Cardiac septum (tissue), 1 donor: Measurements from ENCODE around the gene ABCC9. TPM values are rescaled to one million over a fixed set of nuclear protein-coding genes. Genes with fewer than 3 reads are reported as not detected.

Experiments used
- DNase-seq: peaks from one replicate; pipeline ENCODE4 v3.0.0-alpha.2; 2020; ENCODE audit warnings: low spot score
- intact Hi-C: fragments of 100-400 bp; cut with DNase I; formaldehyde crosslinking; loops from one replicate; pipeline ENCODE4 v1.14.0; 2022
- long read RNA-seq: library from polyadenylated mRNA; unstranded; transcript quantifications from one replicate; pipeline ENCODE4 v2.0.0, GENCODE V29; 2021
- total RNA-seq: library from RNA; stranded (reverse); fragmentation: NEBNext Ultra II Directional; extraction: Animal tissue kit (Norgen Biotek cat#: 25700); gene quantifications from one replicate; pipeline ENCODE4 v1.2.1, GENCODE V29; 2021
- donor health status: DM: no; HTN: no; CAD: no.

ABCC9 gene
- total RNA-seq = 66.2 TPM
- long read RNA-seq, partial matches to known transcripts = 9 of 30 reads
- long read RNA-seq, other reads (novel, unspliced or antisense) = 18 of 30 reads

DNA sequence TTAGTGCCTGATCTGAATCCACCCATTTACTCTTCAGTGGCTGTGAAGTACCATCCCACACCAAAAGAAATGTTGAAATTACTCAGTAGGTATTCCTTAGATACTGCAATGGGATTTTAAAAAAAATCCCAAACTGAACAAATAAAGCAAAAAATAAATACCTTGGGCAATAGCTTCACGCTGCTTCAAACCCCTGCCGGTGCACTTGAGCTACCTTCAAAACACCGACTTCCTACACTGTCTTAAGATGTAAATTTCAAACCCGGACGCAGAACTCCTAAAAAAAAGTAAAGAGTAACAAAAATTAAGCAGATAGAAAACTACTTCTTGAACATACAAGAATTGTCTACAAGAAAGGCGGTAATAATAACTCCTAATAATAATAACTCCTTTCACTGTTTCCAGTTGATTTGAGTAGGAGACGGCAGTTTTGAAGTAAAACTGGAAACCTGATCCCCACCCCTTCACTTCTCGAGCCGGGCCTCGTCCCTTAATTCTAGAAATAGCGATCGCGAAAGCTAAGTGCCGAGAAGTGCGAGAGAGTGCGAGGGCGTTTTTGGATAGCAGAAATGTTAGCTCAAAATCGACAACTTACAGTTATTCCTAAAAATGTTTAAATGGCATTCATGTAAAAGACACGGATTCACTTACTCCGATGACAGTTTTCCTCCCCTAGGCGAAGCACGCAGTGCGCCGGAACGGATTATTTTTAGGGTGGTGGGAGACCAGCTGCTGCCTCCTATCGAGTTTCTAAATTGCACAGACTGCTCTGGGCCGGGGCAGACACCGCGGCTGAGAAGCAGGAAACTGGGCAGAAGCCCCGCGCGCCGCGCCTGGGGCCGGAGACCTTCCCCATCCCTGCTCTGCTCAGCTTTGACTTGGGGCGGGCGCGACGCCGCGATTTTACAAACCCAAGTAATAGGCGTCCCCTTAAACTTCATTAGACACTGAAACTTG, at the start of gene ABCC9:
TSS of gene ABCC9 (minus strand) at position 878 of the 957 bp plus-strand sequence. CDS start 4,752 bp downstream, outside the sequence.
- peak; percentile 84 for DNase-seq
- intact Hi-C loops = loop anchor here (1.0 to 5.0 kb wide), 4 partner anchors 46 to 166 kb away; partner anchors contain the start of gene KCNJ8

GRCh38 chr12:21989819-21990412, 48.7 kb upstream of the ABCC9 start:
- DNase-seq = no peak
- intact Hi-C loops = loop anchor here (2.0 to 5.0 kb wide), 2 partner anchors 48 to 291 kb away; partner anchors contain the start of gene ABCC9

GRCh38 chr12:21988619-21989018, 47.4 kb upstream of the ABCC9 start:
- no peak for DNase-seq
- intact Hi-C loops = loop anchor here (5.0 kb wide), 1 partner anchor 46 kb away; the partner anchor contains the start of gene ABCC9

DNA sequence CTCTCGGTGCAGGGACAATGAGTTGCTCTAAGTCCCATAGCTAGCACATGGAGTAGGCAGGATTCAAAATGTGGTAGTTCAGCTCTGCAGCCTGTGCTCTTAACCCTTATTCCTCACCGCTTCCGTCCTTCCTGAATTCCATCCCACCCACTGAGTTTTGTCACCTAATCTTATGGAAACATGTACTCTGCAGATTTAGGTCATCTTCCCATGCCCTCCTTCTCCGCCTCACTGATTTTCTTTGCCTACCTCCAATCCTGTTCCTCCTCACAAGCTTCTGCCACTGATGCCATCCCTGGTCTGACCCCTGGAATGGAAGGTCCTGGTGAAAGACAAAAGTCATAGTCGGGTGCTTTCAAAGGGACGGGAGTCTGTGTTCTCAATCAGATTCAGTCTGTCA, 46.5 kb upstream of the ABCC9 start:
- DNase-seq = no peak
- intact Hi-C loops = loop anchor here (5.0 kb wide), 1 partner anchor 45 kb away; the partner anchor contains the start of gene ABCC9

DNA sequence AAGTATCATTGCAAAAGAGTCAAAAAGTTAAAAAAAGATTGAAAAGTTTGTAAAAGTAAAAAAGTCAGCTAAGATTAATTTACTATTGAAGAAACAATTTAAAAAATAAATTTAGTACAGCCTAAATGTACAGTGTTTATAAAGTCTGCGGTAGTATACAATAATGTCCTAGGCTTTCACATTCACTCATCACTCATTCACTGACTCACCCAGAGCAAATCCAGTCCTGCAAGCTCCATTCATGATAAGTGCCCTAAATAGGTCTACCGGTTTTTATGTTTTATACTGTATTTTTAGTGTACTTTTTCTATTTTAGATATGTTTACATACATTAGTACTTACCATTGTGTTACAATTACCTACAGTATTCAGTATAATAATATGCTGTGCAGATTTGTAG, 43.9 kb upstream of the ABCC9 start:
- intact Hi-C loops = loop anchor here (5.0 kb wide), 1 partner anchor 43 kb away; the partner anchor contains the start of gene ABCC9
- DNase-seq = no peak

DNA sequence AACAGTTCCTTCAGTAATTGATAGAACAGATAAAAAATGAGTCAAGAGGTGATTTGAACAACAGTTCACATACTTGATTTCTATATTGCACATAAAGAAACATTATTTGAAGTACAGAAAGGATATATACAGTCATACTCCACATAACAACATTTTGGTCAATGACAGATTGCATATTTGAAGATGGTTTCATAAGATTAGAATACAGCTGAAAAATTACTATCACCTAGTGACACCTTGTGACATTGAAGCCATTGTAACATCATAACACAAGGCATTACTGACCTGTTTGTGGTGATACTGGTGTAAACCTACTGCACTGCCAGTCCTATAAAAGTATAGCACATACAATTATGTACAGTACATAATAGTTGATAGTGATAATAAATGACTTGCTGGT, 43.1 kb upstream of the ABCC9 start:
- DNase-seq = no peak
- intact Hi-C loops = no loop called here

DNA sequence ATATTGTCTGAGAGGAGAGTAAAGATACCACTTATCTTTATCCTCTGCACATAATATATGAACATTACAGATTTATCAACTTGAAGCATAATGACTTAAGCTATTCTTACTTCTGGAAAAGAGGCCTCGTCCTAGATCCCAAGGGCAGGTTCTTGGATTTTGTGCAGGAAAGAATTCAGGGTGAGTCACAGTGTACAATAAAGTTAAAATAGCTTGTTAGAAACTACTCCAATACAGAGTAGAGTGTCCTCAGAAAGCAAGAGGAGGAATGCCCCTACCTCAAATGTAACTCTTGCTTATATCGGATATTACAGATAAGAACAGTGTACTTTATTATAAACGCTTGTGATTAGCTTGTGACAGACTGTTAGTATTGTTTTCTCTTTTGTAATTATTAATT, 41.9 kb upstream of the ABCC9 start:
- intact Hi-C loops = no loop called here
- no peak for DNase-seq

DNA sequence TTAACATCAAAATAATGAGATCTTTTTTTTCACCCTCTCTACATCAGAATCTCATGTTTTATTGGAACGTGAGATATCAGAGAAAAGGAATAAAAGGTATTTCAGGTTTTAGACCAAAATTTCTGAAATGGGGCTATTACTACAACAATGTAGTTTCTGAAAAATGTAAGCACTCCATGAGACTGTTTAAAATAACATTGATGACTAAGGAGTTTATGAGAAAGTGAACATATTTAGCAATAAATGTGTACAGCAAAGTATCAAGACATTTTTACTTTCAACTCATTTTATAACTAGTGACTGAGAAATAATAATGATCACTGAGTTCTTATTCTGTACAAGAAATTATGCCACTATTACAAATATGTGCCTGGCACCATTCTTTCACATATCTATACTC, 39.3 kb upstream of the ABCC9 start:
- no peak for DNase-seq
- intact Hi-C loops = no loop called here

DNA sequence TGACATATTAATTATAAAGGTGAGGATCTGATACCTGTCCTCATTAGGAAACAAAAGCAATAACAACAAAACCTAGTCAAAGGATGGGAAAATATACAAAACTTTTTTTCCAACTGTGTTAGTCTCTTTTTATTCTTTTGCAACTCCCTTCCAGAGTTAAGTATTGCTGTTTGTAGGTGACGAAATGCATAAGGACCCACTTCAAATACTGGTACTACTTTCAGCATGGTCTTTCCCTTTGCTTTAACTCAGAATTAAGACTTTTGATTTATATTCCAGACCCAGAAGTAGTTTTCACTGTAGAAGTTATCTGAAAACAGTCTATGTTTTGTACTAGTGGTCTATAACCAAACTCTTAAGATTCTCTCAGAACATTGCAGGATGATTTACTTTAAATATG, 34.1 kb upstream of the ABCC9 start:
- intact Hi-C loops = no loop called here
- no peak for DNase-seq

DNA sequence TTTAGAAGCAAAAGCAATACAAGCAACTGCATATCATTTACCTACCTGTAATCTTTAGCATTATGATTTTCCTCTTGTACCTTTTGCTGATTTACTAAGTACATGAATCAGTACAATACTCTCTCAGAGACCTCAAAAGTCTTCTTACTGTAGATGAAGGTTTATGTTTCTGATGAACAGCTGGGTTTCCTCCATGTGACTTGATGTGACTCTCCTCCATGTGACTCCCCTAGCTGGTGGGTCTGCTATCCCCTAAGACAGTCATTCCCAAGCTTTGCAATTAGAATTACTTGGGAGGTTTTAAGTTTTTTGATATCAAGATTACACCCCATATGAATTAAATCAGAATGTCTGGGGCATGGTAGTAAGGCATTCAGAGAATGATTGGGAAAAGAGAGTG, 32.0 kb upstream of the ABCC9 start:
- no peak for DNase-seq
- intact Hi-C loops = no loop called here

- DNase-seq = no peak
- intact Hi-C loops = no loop called here
Observed at GRCh38 chr12:21972055-21972454, 30.8 kb upstream of the ABCC9 start.

DNA sequence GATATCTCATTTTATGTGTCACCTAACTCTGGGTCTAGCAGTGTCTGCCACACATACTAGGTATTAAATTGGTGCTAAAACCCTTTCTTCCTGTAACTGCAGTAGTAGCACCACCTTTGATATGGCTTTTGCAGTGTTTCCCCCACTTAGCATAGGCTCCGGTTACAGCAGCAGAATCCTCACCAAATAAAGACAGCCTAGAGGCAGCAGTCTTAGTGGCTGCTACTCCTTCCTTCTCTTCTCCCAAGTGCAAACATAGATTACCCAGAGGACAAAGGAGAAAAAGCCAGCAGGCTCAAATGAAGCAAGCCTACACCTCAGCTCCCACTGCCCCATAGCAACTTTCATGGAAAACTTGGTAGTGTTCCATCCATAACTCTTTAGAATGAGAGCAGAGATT, 30.1 kb upstream of the ABCC9 start:
- no peak for DNase-seq
- intact Hi-C loops = no loop called here

DNA sequence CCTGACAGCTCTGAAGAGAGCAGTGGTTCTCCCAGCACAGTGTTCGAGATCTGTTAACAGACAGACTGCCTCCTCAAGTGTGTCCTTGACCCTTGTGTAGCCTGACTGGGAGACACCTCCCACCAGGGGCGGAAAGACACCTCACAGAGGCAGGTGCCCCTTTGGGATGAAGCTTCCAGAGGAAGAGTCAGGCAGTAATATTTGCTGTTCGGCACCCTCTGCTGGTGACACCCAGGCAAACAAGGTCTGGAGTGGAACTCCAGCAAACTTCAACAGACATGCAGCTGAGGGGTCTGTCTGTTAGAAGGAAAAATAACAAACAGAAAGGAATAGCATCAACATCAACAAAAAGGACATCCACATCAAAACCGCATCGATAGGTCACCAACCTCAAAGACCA, 21.6 kb upstream of the ABCC9 start:
- intact Hi-C loops = no loop called here
- no peak for DNase-seq

DNA sequence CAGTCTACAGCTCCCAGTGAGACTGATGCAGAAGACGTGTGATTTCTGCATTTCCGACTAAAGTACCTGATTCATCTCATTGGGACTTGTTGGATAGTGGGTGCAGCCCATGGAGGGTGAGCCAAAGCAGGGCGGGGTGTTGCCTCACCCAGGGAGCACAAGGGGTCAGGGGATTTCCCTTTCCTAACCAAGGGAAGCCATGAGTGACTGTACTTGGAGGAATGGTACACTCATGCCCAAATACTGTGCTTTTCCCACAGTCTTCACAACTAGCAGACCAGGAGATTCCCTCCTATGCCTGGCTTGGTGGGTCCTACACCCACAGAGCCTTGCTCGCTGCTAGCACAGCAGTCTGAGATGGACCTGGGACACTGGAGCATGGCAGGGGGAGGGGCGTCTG, 21.0 kb upstream of the ABCC9 start:
- DNase-seq = no peak
- intact Hi-C loops = no loop called here

DNA sequence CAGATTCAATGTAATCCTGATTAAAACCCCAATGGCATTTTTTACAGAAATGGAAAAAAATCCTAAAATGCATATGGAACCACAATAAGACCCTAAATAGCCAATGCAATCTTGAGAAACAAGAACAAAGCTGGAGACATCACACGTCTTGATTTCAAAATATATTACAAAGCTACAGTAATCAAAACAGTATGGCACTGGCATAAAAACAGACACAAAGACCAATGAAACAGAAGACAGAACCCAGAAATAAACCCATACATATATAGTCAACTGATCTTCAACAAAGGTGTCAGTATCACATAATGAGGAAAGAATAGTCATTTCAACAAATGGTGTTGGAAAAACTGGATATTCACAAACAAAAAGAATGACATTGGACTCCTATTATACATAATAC, 9.4 kb upstream of the ABCC9 start:
- intact Hi-C loops = no loop called here
- DNase-seq = no peak

DNA sequence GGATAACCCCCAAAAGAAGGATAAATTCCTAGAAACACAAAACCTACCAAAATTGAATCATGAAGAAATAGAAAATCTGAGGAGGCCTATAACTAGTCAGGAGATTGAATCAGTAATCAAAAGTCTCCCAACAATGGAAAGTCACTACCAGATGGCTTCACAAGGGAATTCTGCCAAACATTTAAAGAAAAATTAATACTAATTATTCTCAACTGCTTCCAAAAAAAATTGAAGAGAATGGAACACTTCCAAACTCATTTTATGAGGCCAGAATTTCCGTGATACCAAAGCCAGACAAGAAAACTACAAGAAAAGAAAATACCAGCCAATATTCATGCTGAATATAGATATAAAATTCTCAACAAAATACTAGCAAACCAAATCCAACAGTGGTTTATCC, 7.8 kb upstream of the ABCC9 start:
- intact Hi-C loops = no loop called here
- no peak for DNase-seq

GRCh38 chr12:21946983-21947382, 5.8 kb upstream of the ABCC9 start:
- DNase-seq = no peak
- intact Hi-C loops = no loop called here

GRCh38 chr12:21945002-21945401, 3.8 kb upstream of the ABCC9 start:
- DNase-seq = no peak
- intact Hi-C loops = no loop called here

DNA sequence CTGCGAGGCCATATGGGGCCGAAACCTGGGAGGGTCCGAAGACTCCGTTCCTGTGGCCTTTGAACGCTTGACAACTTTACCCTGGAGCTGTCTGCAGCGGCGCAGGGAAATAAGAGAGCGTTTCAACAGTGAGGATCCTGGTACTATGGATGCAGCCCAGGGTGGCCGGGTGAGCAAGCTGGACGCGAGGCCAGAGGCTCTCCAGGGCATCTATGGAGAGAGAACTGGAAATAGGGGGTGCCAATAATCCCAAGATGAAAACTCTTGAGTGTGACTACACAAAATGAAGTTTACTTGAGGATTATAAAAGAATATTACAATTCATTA, 1.1 kb upstream of the ABCC9 start:
- intact Hi-C loops = loop anchor here (5.0 kb wide), 2 partner anchors 45 to 120 kb away; no protein-coding TSS in a partner anchor
- no peak for DNase-seq

DNA sequence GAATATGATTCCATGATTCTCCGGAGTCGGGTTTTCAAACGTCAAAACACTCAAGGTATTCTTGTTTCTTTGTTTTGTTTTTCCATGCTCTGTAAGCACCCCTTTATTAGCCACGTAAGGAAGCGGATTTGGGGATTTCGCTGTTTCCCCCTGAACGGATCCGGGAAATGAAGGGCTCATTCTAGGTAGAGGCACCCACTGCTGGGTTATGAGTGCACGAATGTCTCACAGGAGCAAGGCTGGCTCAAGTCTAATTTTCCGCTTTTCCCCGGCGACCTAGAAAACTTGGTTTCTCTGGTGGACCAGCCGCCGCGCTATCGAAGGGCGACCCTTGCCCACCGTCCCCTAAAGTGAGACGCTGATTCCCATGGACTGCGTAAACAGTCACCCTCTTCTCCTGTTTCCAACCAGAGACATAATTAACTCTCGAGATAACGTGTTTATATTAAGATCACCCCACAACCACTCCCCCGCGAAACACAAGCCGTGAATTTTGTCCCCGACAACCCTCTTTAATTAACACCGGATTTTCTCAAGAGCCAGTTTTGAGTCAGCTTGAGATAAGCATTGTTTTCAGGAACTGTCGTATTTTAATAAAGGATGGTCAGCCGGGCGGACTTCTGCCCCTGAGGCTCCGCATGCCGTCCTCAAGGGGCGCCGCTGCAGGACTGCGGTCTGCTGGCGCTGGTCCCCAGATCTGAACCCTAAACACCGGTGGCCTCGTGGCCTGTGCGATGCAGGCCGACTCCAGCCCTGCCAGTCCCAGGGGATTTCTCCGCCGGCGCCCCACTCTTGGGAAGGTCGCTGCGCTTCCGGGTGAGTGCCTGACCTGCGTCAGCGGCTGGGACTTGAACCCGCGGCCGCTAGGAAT, 515 bp upstream of the ABCC9 start:
- DNase-seq = peak; percentile 84

More for the DNA sequence above, 515 bp upstream of the ABCC9 start:
- intact Hi-C loops = loop anchor here (1.0 to 5.0 kb wide), 4 partner anchors 46 to 167 kb away; partner anchors contain the start of gene KCNJ8
